Urinary bladder (tissue), 4 donors: ENCODE measurements around the gene RPS6KB2. TPM values are rescaled to one million over a fixed set of nuclear protein-coding genes. Genes with fewer than 3 reads are reported as not detected.
A peak's percentile ranks its signal among the peaks of the same experiment; 100 is the strongest.

ENCODE experiments used
- DNase-seq: peaks from one replicate; pipeline ENCODE4 v3.0.0-alpha.2; 2015; ENCODE audit errors: extremely low spot score
- H3K27ac ChIP-seq: one replicate; pipeline ENCODE4 v1.5.1; 2013; ENCODE audit warnings: low read depth, mild to moderate bottlenecking, moderate library complexity
- H3K36me3 ChIP-seq: one replicate; pipeline ENCODE4 v1.6.1; 2013; ENCODE audit warnings: mild to moderate bottlenecking, moderate library complexity; ENCODE audit not compliant: insufficient read depth
- H3K4me1 ChIP-seq: one replicate; pipeline ENCODE4 v1.6.1; 2013; ENCODE audit warnings: mild to moderate bottlenecking, moderate library complexity; ENCODE audit not compliant: insufficient read depth
- H3K4me3 ChIP-seq: one replicate; pipeline ENCODE4 v1.5.1; 2013; ENCODE audit warnings: low read depth, low read length
- WGBS: extraction: QIAGEN DNeasy Blood & Tissue Kit; methylation state at CpG from one replicate; pipeline ENCODE4 v1.1.7; 2013; 5-methylcytosine and 5-hydroxymethylcytosine counted together
- polyA plus RNA-seq: library from polyadenylated mRNA; stranded (reverse); fragments of 200-250 nt; gene quantifications from one replicate; pipeline ENCODE4 v1.2.3, GENCODE V29; 2013
- total RNA-seq: library from RNA; depleted of rRNA; stranded (reverse); fragments of >200 nt; gene quantifications from one replicate; pipeline ENCODE4 v1.2.3, GENCODE V29; 2014
- donor health status: healthy with polysubstance abuse.
- donor health status: healthy.

Gene RPS6KB2
- total and polyA plus RNA-seq, 2 donors, result 19.8 to 41.2 TPM

GRCh38 chr11:67442504-67443404, 14.5 kb downstream of the RPS6KB2 start:
- 36% methylated on average over 45 of the region's 45 CpGs for WGBS
- no peaks in the 10 kb centered on the region for H3K4me1 ChIP-seq
- H3K4me3 ChIP-seq, result peak overlapping the region; percentile 78
- peak overlapping the region; percentile 95 for H3K27ac ChIP-seq
- no peak for DNase-seq
- no peaks in the 10 kb centered on the region for H3K36me3 ChIP-seq

GRCh38 chr11:67445515-67445914, 17.2 kb downstream of the RPS6KB2 start:
- DNase-seq, result no peak
- WGBS, result 84% methylated on average over 5 of the region's 5 CpGs
- H3K27ac ChIP-seq, result no peak overlapping the region
- no peak overlapping the region for H3K4me3 ChIP-seq
- no peaks in the 10 kb centered on the region for H3K4me1 ChIP-seq
- no peaks in the 10 kb centered on the region for H3K36me3 ChIP-seq

- no peaks in the 10 kb centered on the region for H3K36me3 ChIP-seq
- no peak overlapping the region for H3K27ac ChIP-seq
- H3K4me3 ChIP-seq, result no peak overlapping the region
- WGBS, result 93% methylated on average over 7 of the region's 7 CpGs
- no peak for DNase-seq
- no peaks in the 10 kb centered on the region for H3K4me1 ChIP-seq
Observed at GRCh38 chr11:67448220-67448609, 19.9 kb downstream of the RPS6KB2 start.

GRCh38 chr11:67449116-67449844, 21.0 kb downstream of the RPS6KB2 start:
- DNase-seq, result no peak
- H3K4me3 ChIP-seq, result no peak overlapping the region
- no peak overlapping the region for H3K27ac ChIP-seq
- WGBS, result 79% methylated on average over 9 of the region's 9 CpGs
- H3K36me3 ChIP-seq, result no peaks in the 10 kb centered on the region
- no peaks in the 10 kb centered on the region for H3K4me1 ChIP-seq

- Histone ChIP-seq H3K4me1 (no peaks in the 10 kb centered on the region), H3K4me3 (no peak overlapping the region), H3K36me3 (no peaks in the 10 kb centered on the region), H3K27ac (no peak overlapping the region)
- 90% methylated on average over 25 of the region's 25 CpGs for WGBS
- DNase-seq, result no peak
Observed at GRCh38 chr11:67450796-67451657, 22.7 kb downstream of the RPS6KB2 start.

- H3K27ac ChIP-seq, result no peak overlapping the region
- no peak for DNase-seq
- WGBS, result 93% methylated on average over 14 of the region's 14 CpGs
Observed at GRCh38 chr11:67451658-67451976, 23.3 kb downstream of the RPS6KB2 start.

GRCh38 chr11:67452141-67452952, 24.1 kb downstream of the RPS6KB2 start, which contains the start of gene GPR152:
TSS of gene GPR152 (minus strand) at chr11:67452729. CDS start at chr11:67452724, 5 bp downstream.
- no peak within 1 kb of the TSS for H3K4me3 ChIP-seq
- no peak for DNase-seq
- no peak within 1 kb of the TSS for H3K27ac ChIP-seq
- WGBS, result 83% methylated on average over 33 of the region's 33 CpGs
- no peaks in the 10 kb centered on the region for H3K36me3 ChIP-seq
- H3K4me1 ChIP-seq, result no peaks in the 10 kb centered on the region

More at GRCh38 chr11:67451658-67451976, 23.3 kb downstream of the RPS6KB2 start:
- Histone ChIP-seq H3K4me3 (no peak overlapping the region), H3K4me1 (no peaks in the 10 kb centered on the region), H3K36me3 (no peaks in the 10 kb centered on the region)

- H3K4me1 ChIP-seq, result no peaks in the 10 kb centered on the region
- no peak overlapping the region for H3K4me3 ChIP-seq
- WGBS, result 88% methylated on average over 21 of the region's 21 CpGs
- no peak overlapping the region for H3K27ac ChIP-seq
- no peaks in the 10 kb centered on the region for H3K36me3 ChIP-seq
- DNase-seq, result no peak
Observed at GRCh38 chr11:67453816-67454732, 25.8 kb downstream of the RPS6KB2 start.

GRCh38 chr11:67455054-67455453, 26.8 kb downstream of the RPS6KB2 start, which contains the start of gene CABP4:
TSS of gene CABP4 (plus strand) at chr11:67455354. CDS start at chr11:67455424, 70 bp downstream.
- H3K36me3 ChIP-seq, result no peaks in the 10 kb centered on the region
- H3K4me3 ChIP-seq, result no peak within 1 kb of the TSS
- WGBS, result 90% methylated on average over 3 of the region's 3 CpGs
- H3K27ac ChIP-seq, result no peak within 1 kb of the TSS
- no peaks in the 10 kb centered on the region for H3K4me1 ChIP-seq
- no peak for DNase-seq

- Histone ChIP-seq H3K4me3 (no peak overlapping the region), H3K27ac (no peak overlapping the region), H3K4me1 (no peaks in the 10 kb centered on the region), H3K36me3 (no peaks in the 10 kb centered on the region)
- DNase-seq, result no peak
- WGBS, result 77% methylated on average over 25 of the region's 25 CpGs
Observed at GRCh38 chr11:67456068-67456705, 27.9 kb downstream of the RPS6KB2 start.

- no peaks in the 10 kb centered on the region for H3K36me3 ChIP-seq
- DNase-seq, result no peak
- no peak overlapping the region for H3K27ac ChIP-seq
- H3K4me3 ChIP-seq, result no peak overlapping the region
- WGBS, result 87% methylated on average over 12 of the region's 12 CpGs
- no peaks in the 10 kb centered on the region for H3K4me1 ChIP-seq
Observed at GRCh38 chr11:67457453-67457852, 29.2 kb downstream of the RPS6KB2 start.
